DOHH2 (cell line): ENCODE data around the gene MLLT6.

Source experiments
- CTCF ChIP-seq: fragments of 200-600 bp; sonication (generic); IDR thresholded peaks from one replicate; pipeline ENCODE4 v1.5.1; 2014; ENCODE audit warnings: antibody characterized with exemption, mild to moderate bottlenecking, low read depth, low read length; ENCODE audit not compliant: poor library complexity, severe bottlenecking
- EZH2phosphoT487 ChIP-seq: fragments of 200-600 bp; sonication (generic); IDR thresholded peaks from 2 replicates; pipeline ENCODE4 v1.6.1; 2017; ENCODE audit warnings: borderline replicate concordance, mild to moderate bottlenecking, antibody characterized with exemption, low read length, moderate library complexity, mixed read lengths

- TF ChIP-seq CTCF = no peak
- no peak for TF ChIP-seq EZH2phosphoT487
These were observed 1.1 kb upstream of the MLLT6 start for GRCh38 chr17:38703742-38704605.
